Adrenal gland (tissue), 12 donors: ENCODE data around the gene KLF7. TPM values are rescaled to one million over a fixed set of nuclear protein-coding genes. Genes with fewer than 3 reads are reported as not detected.
A peak's percentile ranks its signal among the peaks of the same experiment; 100 is the strongest.

Experiments used
- DNase-seq, 7 donors: peaks; one replicate each; pipeline ENCODE4 v3.0.0-alpha.2; 2019 to 2020
- H3K27ac ChIP-seq, 5 donors: fragments of 200-600 bp; sonication (generic) in 4 of 5; 1 replicate in 3 of 5; 2 replicates in 2 of 5; pipeline versions ENCODE4 v1.5.1 to v1.8.0; 2016 to 2020; ENCODE audit warnings: mild to moderate bottlenecking in 1 of 5
- H3K27me3 ChIP-seq: fragments of 200-600 bp; 2 replicates; pipeline ENCODE4 v1.8.0; 2021
- H3K36me3 ChIP-seq, 2 donors: fragments of 200-600 bp; replicated peaks in 1 of 2; 1 replicate in 1 of 2; 2 replicates in 1 of 2; pipeline versions ENCODE4 v1.5.1 to v1.8.0; 2018 to 2022
- H3K4me1 ChIP-seq, 2 donors: fragments of 200-600 bp; replicated peaks in 1 of 2; 1 replicate in 1 of 2; 2 replicates in 1 of 2; pipeline versions ENCODE4 v1.5.1 to v1.8.0; 2018 to 2021
- H3K4me3 ChIP-seq, 4 donors: fragments of 200-600 bp; sonication (generic) in 3 of 4; one replicate each; pipeline ENCODE4 v1.5.1; 2016 to 2018
- H3K9me3 ChIP-seq, 3 donors: fragments of 200-600 bp; sonication (generic) in 1 of 3; replicated peaks in 1 of 3; 1 replicate in 2 of 3; 2 replicates in 1 of 3; pipeline versions ENCODE4 v1.5.1 to v1.8.0; 2016 to 2021
- CTCF ChIP-seq, 6 experiments: fragments of 450-650 bp in 4 of 6; fragments of 200-600 bp in 2 of 6; sonication (generic) in 1 of 6; IDR thresholded peaks; 1 replicate in 5 of 6; 2 replicates in 1 of 6; pipeline versions ENCODE4 v1.5.1 to v1.8.0; 2016 to 2021; ENCODE audit warnings: antibody characterized with exemption in 6 of 6, mild to moderate bottlenecking in 2 of 6, moderate library complexity in 1 of 6
- POLR2A ChIP-seq, 2 donors: fragments of 450-650 bp; IDR thresholded peaks; one replicate each; pipeline ENCODE4 v1.6.1; 2017; ENCODE audit warnings: antibody characterized with exemption in 2 of 2, mild to moderate bottlenecking in 2 of 2, moderate library complexity in 1 of 2
- WGBS, 4 donors: extraction: QIAGEN DNeasy Blood & Tissue Kit in 2 of 4; methylation state at CpG; one replicate each; pipeline versions ENCODE4 v1.1.5 to v1.1.7; 2013 to 2017; 5-methylcytosine and 5-hydroxymethylcytosine counted together
- intact Hi-C, 2 donors: fragments of 100-400 bp; cut with DNase I; formaldehyde crosslinking; loops; one replicate each; pipeline versions ENCODE4 v1.14.1 to v1.15.0; 2022 to 2023
- polyA plus RNA-seq, 3 donors: library from polyadenylated mRNA; stranded (reverse); fragments of 200-250 nt in 2 of 3; fragments of 350-450 nt in 1 of 3; fragmentation: Illumina TruSeq in 1 of 3; extraction: RNeasy Lipid Tissue Mini Kit (QIAGEN cat#74804) in 1 of 3; gene quantifications; one replicate each; pipeline ENCODE4 v1.2.3, GENCODE V29; 2013 to 2014
- total RNA-seq, 9 donors: library from RNA; depleted of rRNA in 4 of 9; stranded (reverse); fragments of >200 nt in 4 of 9; fragments of 120-200 nt in 1 of 9; fragmentation: NEBNext Ultra II Directional in 1 of 9; extraction: Animal tissue kit (Norgen Biotek cat#: 25700) in 1 of 9; gene quantifications; one replicate each; pipeline versions ENCODE4 v1.1.0 to v1.2.4, GENCODE V29; 2013 to 2023
- donor health status: healthy with polysubstance abuse.
- donor health status: Bipolar disorder and iron deficiency.
- donor health status: DM: yes; HTN: yes; CAD: no.
- donor health status: DM: no; HTN: no; CAD: no.
- donor health status: DM: no; HTN: no; CAD: no.
- donor health status: DM: yes; HTN: yes; CAD: no.

The KLF7 gene
- total and polyA plus RNA-seq, 12 donors = 3.6 to 45.9 (median 17.8) TPM

GRCh38 chr2:207072571-207072970, 93.2 kb downstream of the KLF7 start:
- intact Hi-C loops = no loop called here
- Histone ChIP-seq H3K36me3 (no peaks in the 10 kb centered on the region), H3K4me1 (peaks cover 0 to 17% of the 10 kb centered on the region in 2 donors), H3K27ac (no peak overlapping the region), H3K4me3 (no peak overlapping the region), H3K9me3 (no peaks in the 10 kb centered on the region), H3K27me3 (no peaks in the 10 kb centered on the region)
- TF ChIP-seq POLR2A (IDR thresholded peaks at IDR 0.05) (no peak), CTCF (IDR thresholded peaks at IDR 0.05) (no peak)
- 82 to 92% (median 88%) methylated on average over 1 of the region's 1 CpG for WGBS, 4 donors
- DNase-seq = no peak

GRCh38 chr2:207071820-207072219, 93.9 kb downstream of the KLF7 start:
- intact Hi-C loops = no loop called here
- 73 to 84% (median 74%) methylated on average over 4 of the region's 4 CpGs for WGBS, 4 donors

GRCh38 chr2:207067473-207067872, 98.3 kb downstream of the KLF7 start:
- Histone ChIP-seq H3K36me3 (no peaks in the 10 kb centered on the region), H3K4me1 (no peaks in the 10 kb centered on the region), H3K27me3 (no peaks in the 10 kb centered on the region), H3K27ac (peak overlapping the region in 1 of 5 donors; percentile 70), H3K9me3 (no peaks in the 10 kb centered on the region), H3K4me3 (no peak overlapping the region)
- DNase-seq = peak in 4 of 7 donors; percentile 18 to 64 (median 34)
- intact Hi-C loops = no loop called here
- WGBS, 4 donors = 41 to 50% (median 46%) methylated on average over 5 of the region's 5 CpGs
- no peak for TF ChIP-seq POLR2A (IDR thresholded peaks at IDR 0.05)
- TF ChIP-seq CTCF (IDR thresholded peaks at IDR 0.05) = no peak

More at GRCh38 chr2:207071820-207072219, 93.9 kb downstream of the KLF7 start:
- Histone ChIP-seq H3K9me3 (no peaks in the 10 kb centered on the region), H3K27ac (no peak overlapping the region), H3K36me3 (no peaks in the 10 kb centered on the region), H3K4me1 (peaks cover 0 to 17% of the 10 kb centered on the region in 2 donors), H3K4me3 (no peak overlapping the region), H3K27me3 (no peaks in the 10 kb centered on the region)
- DNase-seq = no peak
- no peak for TF ChIP-seq POLR2A (IDR thresholded peaks at IDR 0.05)
- TF ChIP-seq CTCF (IDR thresholded peaks at IDR 0.05) = no peak

GRCh38 chr2:207066791-207067460, 98.8 kb downstream of the KLF7 start:
- Histone ChIP-seq H3K9me3 (no peaks in the 10 kb centered on the region), H3K4me3 (no peak overlapping the region), H3K36me3 (no peaks in the 10 kb centered on the region), H3K4me1 (no peaks in the 10 kb centered on the region), H3K27ac (peak overlapping the region in 1 of 5 donors; percentile 70), H3K27me3 (no peaks in the 10 kb centered on the region)
- DNase-seq = no peak
- 53 to 58% (median 54%) methylated on average over 3 of the region's 3 CpGs for WGBS, 4 donors
- TF ChIP-seq POLR2A (IDR thresholded peaks at IDR 0.05) (no peak), CTCF (IDR thresholded peaks at IDR 0.05) (no peak)
- intact Hi-C loops = no loop called here
